ENCODE data around the gene ZNF787.

Gene ZNF787

DNA sequence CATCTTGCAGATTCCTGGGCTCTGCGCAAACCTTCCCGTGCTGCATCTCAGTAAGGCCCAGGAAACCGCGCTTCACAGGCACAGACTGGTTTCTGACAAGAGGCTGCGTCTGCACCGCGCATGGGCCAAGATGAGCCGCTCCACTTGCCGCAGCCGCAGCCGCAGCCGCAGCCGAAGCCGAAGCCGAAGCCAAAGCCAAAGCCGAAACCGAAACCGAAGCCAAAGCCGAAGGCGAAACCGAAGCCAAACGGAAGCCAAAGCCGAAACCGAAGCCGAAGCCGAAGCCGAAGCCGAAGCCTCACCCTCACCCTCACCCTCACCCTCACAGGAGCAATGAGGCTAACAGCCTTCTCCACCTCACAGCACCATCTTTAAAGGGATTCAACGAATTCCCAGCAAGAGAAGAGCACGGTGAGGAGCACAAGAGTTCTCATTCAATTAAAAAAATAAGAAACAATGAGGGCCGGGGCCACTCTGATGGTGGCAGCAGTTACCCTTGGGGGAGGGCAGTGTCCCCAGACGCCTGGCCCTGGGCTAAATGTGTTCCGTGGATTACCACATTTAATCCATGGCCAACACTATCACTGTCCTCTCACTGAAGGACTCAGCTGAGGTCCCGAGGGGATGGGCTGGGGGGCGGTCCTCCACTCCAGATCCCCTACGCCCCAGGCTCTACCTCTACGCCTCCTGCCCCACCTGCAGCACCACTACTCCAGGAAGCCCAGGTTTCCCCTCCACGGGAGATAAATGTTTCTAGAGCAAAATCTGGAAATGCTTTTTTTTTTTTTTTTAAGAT, 29.1 kb downstream of the ZNF787 start:
- Histone ChIP-seq H3K36me3 (ENCODE audit: control insufficient read depth, insufficient read depth, low read length, severe bottlenecking) (peaks cover 30% of the 10 kb centered on the region), H3K9ac (ENCODE audit: low read length) (no peak overlapping the region), H3K4me3 (ENCODE audit: low read length) (no peak overlapping the region), H3K27me3 (replicated peaks; ENCODE audit: control insufficient read depth, insufficient read depth, low read length) (no peaks in the 10 kb centered on the region), H3K9me3 (ENCODE audit: control insufficient read depth, low read length) (no peaks in the 10 kb centered on the region), H3K4me1 (ENCODE audit: control insufficient read depth, insufficient read depth, low read length) (peaks cover 15% of the 10 kb centered on the region)
- no peak for DNase-seq (ENCODE audit: low read depth)

DNA sequence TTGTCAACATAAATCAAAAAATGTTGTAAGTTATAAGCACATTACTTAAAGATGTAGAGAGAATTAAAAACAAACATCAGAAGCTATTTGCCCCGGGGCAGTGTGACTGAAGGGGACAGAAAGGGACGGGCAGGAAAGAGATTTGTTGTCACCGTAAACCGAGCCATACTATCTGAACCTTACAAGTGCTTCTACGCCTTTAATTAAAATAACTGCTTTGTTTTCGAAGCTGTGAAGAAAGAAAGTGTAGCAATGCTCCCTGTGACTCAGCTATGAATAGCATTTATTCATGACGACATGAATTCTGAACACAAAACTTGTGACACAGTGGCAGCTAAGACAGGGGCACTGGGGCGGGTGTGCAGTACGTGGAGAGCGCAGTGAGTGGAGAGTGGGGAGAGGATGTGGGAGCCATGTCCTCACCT, 30.0 kb downstream of the ZNF787 start:
- Histone ChIP-seq H3K36me3 (ENCODE audit: control insufficient read depth, insufficient read depth, low read length, severe bottlenecking) (peaks cover 30% of the 10 kb centered on the region), H3K27me3 (replicated peaks; ENCODE audit: control insufficient read depth, insufficient read depth, low read length) (no peaks in the 10 kb centered on the region)
- peak; percentile 54 for DNase-seq (ENCODE audit: low read depth)

DNA sequence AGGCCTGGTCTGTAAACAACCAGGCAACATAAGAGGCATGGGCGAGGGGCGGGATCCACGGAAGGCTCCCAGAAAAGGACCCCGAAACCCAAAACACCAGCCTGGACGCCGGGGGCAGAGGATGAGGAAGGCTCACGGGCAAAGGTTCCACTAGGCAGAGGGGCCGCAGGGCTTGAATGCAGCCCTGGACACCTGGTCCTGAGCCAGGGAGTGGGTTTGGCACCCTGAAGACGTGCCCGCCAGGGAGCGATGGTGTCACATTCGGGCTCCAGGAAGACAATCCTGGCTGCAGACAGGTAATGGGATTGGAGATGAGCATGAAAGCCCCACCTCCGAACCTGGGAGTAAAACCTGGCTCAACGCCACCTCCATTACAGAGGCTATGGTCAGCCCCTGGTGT, 31.8 kb downstream of the ZNF787 start:
- H3K36me3 ChIP-seq (ENCODE audit: control insufficient read depth, insufficient read depth, low read length, severe bottlenecking) = peaks cover 24% of the 10 kb centered on the region
- DNase-seq (ENCODE audit: low read depth) = no peak

More for the DNA sequence above, 30.0 kb downstream of the ZNF787 start:
- peak overlapping the region; percentile 27 for H3K9ac ChIP-seq (ENCODE audit: low read length)
- H3K4me1 ChIP-seq (ENCODE audit: control insufficient read depth, insufficient read depth, low read length) = peaks cover 19% of the 10 kb centered on the region
- H3K4me3 ChIP-seq (ENCODE audit: low read length) = no peak overlapping the region
- H3K9me3 ChIP-seq (ENCODE audit: control insufficient read depth, low read length) = no peaks in the 10 kb centered on the region

DNA sequence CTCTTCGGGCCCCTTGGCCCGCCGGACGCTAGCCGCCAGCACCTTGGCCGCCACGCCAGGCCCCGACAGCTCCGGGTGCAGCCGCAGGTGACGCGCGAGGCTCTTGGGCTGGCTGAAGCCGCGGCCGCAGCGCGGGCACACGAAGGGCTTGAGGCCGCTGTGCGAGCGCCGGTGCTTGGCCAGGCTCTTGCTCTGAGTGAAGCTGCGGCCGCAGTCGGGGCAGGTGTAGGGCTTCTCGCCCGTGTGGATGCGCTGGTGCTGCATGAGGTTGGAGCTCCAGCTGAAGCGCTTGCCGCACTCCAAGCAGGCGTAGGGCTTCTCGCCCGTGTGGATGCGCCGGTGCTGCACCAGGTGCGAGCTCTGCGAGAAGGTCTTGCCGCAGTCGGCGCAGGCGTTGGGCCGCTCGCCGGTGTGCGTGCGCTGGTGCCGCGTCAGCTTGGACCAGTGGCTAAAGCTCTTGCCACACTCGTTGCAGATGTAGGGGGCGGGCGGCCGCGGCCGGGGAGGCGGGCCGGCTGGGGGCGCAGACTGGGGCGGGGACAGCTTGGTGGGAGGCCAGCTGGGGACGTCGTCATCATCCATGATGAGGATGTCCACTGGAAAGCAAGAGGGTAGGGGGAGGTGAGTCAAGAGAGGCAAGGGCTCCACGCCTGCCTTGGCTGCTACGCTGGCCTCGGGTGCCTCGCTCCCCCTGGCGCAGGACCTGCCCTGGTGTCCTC, 32.4 kb downstream of the ZNF787 start:
- Histone ChIP-seq H3K4me3 (ENCODE audit: low read length) (no peak overlapping the region), H3K36me3 (ENCODE audit: control insufficient read depth, insufficient read depth, low read length, severe bottlenecking) (peaks cover 22% of the 10 kb centered on the region), H3K9ac (ENCODE audit: low read length) (no peak overlapping the region), H3K4me1 (ENCODE audit: control insufficient read depth, insufficient read depth, low read length) (peaks cover 30% of the 10 kb centered on the region), H3K27me3 (replicated peaks; ENCODE audit: control insufficient read depth, insufficient read depth, low read length) (no peaks in the 10 kb centered on the region), H3K9me3 (ENCODE audit: control insufficient read depth, low read length) (no peaks in the 10 kb centered on the region)
- DNase-seq (ENCODE audit: low read depth) = no peak

More for the DNA sequence above, 31.8 kb downstream of the ZNF787 start:
- Histone ChIP-seq H3K4me3 (ENCODE audit: low read length) (no peak overlapping the region), H3K27me3 (replicated peaks; ENCODE audit: control insufficient read depth, insufficient read depth, low read length) (no peaks in the 10 kb centered on the region), H3K9me3 (ENCODE audit: control insufficient read depth, low read length) (no peaks in the 10 kb centered on the region), H3K9ac (ENCODE audit: low read length) (no peak overlapping the region), H3K4me1 (ENCODE audit: control insufficient read depth, insufficient read depth, low read length) (peaks cover 30% of the 10 kb centered on the region)

DNA sequence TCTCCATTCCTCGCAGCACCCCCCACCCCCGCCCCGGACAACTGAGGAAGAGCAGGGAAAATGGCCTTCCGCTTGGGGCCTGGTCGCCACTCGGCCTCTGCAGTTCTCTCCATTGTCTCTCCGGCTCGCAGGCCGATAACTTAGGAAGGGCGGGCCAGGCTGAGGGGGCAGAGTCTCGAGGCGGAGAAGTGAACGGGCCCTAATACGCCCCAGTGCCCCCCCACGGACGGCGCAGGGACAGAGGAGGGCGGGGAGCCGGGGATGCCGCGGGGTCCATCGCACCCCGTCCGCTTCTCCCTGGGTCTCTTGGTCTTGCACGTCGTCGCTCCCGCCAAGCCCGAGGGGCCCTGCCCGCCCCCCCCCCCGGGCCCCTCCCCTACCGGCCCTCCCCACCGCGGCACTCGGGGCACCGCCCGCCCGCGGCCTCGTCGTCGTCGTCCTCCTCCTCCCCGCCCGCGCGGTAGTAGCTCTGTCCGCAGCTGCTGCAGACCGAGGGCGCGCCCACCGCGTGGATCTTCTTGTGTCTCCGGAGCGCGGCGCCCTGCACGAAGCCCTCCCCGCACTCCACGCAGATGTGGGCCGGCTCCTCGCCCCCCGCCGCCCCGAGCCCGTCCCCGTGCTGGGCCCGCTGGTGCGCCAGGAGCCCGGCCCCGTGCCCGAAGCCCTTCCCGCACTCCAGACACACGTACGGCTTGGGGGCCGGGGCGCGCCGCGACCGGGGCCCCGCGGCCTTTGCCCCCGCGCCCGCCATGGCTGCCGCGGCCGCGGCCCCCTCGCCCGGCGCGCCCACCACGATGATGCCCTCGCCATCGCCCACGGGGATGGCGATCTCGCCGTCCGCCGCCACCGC, 33.2 kb downstream of the ZNF787 start:
- no peak overlapping the region for H3K4me3 ChIP-seq (ENCODE audit: low read length)
- no peaks in the 10 kb centered on the region for H3K9me3 ChIP-seq (ENCODE audit: control insufficient read depth, low read length)
- H3K4me1 ChIP-seq (ENCODE audit: control insufficient read depth, insufficient read depth, low read length) = peaks cover 30% of the 10 kb centered on the region
- H3K27me3 ChIP-seq (replicated peaks; ENCODE audit: control insufficient read depth, insufficient read depth, low read length) = no peaks in the 10 kb centered on the region
- H3K36me3 ChIP-seq (ENCODE audit: control insufficient read depth, insufficient read depth, low read length, severe bottlenecking) = peaks cover 17% of the 10 kb centered on the region
- DNase-seq (ENCODE audit: low read depth) = no peak
- H3K9ac ChIP-seq (ENCODE audit: low read length) = no peak overlapping the region

DNA sequence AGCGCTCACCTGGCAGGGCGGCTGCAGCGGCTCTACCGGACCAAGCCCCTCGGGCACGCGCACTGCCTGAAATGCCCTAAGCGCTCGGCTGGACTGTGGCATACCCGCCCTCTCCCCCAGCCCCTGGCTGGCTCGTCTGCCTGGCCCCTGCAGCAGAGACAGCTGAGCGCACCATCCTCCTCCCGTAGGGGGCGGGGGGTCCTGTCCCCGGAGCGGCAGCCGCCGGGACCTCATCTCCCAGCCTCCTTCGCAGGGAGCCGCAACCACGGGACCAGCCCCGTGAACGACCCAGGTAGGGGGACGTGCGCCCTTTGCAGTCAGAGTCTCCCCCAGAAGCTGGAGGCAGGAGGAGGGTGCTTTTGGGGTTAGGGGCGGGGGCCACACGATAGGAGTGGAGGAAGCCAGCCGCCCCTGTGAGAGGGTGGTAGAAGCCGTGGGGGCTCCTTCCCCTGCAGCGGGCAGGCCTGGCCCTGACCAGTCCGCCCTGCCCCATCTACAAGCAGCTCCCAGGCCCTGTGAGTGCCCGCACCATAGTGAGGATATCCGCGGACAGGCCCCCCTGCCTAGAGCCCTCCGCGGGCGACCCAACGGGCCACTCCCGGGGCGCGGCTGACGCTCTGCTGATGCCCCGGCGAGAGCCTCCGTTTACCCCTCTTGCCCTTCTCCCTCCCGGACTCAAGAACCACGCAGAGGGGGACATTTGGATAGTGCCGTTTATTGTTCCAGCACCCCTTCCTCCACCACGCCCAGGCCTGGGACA, 34.2 kb downstream of the ZNF787 start:
- Histone ChIP-seq H3K9ac (ENCODE audit: low read length) (no peak overlapping the region), H3K36me3 (ENCODE audit: control insufficient read depth, insufficient read depth, low read length, severe bottlenecking) (peaks cover 14% of the 10 kb centered on the region), H3K4me3 (ENCODE audit: low read length) (no peak overlapping the region), H3K27me3 (replicated peaks; ENCODE audit: control insufficient read depth, insufficient read depth, low read length) (no peaks in the 10 kb centered on the region), H3K4me1 (ENCODE audit: control insufficient read depth, insufficient read depth, low read length) (peaks cover 28% of the 10 kb centered on the region), H3K9me3 (ENCODE audit: control insufficient read depth, low read length) (no peaks in the 10 kb centered on the region)
- no peak for DNase-seq (ENCODE audit: low read depth)

DNA sequence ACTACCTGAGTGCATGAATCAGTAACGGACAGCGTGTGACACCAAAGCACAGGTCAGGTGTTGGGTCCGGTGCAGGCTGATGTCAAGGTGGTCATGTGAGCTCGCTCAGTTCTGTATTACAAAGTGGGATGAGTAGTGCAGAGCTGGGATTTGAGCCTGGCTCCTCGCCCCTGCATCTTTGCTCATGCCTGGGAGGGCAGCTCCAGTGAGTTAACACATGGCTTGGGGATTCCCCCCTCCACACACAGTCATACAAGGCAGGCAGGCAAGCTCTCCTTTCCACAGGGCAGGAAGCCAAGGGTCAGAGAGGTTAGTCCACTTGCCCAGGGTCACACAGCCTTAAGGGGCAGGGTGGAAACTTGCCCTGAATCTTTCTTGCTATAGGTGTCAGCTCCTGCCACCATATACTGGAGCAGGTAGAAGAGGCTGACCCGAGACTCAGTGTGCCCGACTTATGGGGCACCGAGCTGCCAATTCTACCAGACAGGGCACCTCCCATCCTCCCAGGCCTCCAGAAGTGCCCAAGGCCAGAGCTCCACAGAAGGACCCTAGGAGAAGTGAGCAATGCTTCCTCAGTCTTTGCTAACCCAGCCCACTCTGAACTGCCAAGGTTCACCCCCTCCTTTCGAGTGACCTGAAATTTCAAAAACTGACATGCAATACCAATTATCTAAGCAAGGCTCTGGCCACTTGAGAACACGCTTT, 35.4 kb downstream of the ZNF787 start:
- Histone ChIP-seq H3K9ac (ENCODE audit: low read length) (no peak overlapping the region), H3K9me3 (ENCODE audit: control insufficient read depth, low read length) (no peaks in the 10 kb centered on the region), H3K36me3 (ENCODE audit: control insufficient read depth, insufficient read depth, low read length, severe bottlenecking) (peaks cover 14% of the 10 kb centered on the region), H3K4me3 (ENCODE audit: low read length) (no peak overlapping the region), H3K27me3 (replicated peaks; ENCODE audit: control insufficient read depth, insufficient read depth, low read length) (no peaks in the 10 kb centered on the region), H3K4me1 (ENCODE audit: control insufficient read depth, insufficient read depth, low read length) (peaks cover 23% of the 10 kb centered on the region)
- DNase-seq (ENCODE audit: low read depth) = no peak

DNA sequence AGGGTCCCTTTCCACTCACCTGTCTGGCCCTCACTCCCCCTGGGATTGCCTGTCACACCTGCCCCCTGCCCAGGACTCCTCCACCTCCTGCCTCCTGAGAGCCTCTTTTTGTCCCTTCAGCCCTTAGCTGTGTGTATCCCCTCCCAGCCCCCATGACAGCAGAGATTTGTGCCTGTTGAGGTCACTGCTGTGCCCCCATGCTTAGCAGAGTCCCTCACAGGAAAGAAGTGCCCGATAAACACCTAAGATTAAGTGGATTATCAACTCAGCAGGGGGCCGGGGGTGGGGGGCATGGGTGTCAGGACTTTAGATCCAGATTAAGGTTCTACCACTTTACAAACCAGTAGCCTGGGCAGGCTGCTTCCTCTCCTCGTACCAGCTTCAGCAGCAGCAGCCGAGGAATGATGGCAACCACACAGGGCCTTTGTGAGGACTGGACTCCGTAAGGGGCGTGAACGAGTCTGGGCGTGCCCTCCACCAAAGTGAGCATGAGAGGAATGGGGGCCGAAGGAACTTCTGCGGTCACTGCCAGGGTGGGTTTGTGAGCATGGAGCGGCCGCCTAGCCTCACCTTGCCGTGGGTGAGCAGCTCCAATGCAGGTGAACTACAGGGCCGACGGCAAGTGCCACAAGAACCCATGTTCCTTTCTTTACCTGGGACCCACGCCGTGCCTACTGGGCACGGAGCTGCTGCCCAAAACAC, 36.1 kb downstream of the ZNF787 start:
- peaks cover 23% of the 10 kb centered on the region for H3K4me1 ChIP-seq (ENCODE audit: control insufficient read depth, insufficient read depth, low read length)
- no peaks in the 10 kb centered on the region for H3K27me3 ChIP-seq (replicated peaks; ENCODE audit: control insufficient read depth, insufficient read depth, low read length)
- H3K9ac ChIP-seq (ENCODE audit: low read length) = no peak overlapping the region
- no peak for DNase-seq (ENCODE audit: low read depth)
- no peaks in the 10 kb centered on the region for H3K9me3 ChIP-seq (ENCODE audit: control insufficient read depth, low read length)
- H3K4me3 ChIP-seq (ENCODE audit: low read length) = no peak overlapping the region
- H3K36me3 ChIP-seq (ENCODE audit: control insufficient read depth, insufficient read depth, low read length, severe bottlenecking) = peaks cover 10% of the 10 kb centered on the region

DNA sequence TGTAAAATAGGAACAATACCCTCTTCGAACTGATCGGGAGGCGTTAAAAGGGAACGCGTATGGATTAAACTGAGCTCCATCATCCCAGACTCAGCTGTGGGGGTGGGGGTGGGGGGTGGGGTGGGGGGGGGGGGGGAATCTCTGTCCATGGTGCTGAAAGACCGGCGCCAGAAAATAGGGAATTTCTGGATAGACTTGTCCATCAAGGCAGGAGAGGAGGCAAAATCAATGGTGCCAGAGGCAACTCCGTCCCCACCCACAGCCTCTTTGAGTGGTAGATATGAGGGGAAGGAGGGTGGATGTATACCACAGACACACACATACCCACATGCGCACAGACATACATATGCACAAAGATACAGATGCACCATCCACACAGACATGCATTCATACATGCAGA, 37.4 kb downstream of the ZNF787 start:
- DNase-seq (ENCODE audit: low read depth) = no peak
- Histone ChIP-seq H3K4me1 (ENCODE audit: control insufficient read depth, insufficient read depth, low read length) (peaks cover 23% of the 10 kb centered on the region), H3K9ac (ENCODE audit: low read length) (no peak overlapping the region), H3K4me3 (ENCODE audit: low read length) (no peak overlapping the region), H3K9me3 (ENCODE audit: control insufficient read depth, low read length) (no peaks in the 10 kb centered on the region), H3K27me3 (replicated peaks; ENCODE audit: control insufficient read depth, insufficient read depth, low read length) (no peaks in the 10 kb centered on the region), H3K36me3 (ENCODE audit: control insufficient read depth, insufficient read depth, low read length, severe bottlenecking) (peaks cover 3% of the 10 kb centered on the region)
